GM18870 (cell line): ENCODE measurements around the gene HCFC1.
A peak's percentile ranks its signal among the peaks of the same experiment; 100 is the strongest.

Source experiments
- ATAC-seq: cut with Tn5 transposase; IDR thresholded peaks from one replicate; pipeline ENCODE4 v1.9.1; 2021; ENCODE audit warnings: moderate library complexity; ENCODE audit not compliant: unreplicated experiment

HCFC1 gene

GRCh38 chrX:153944140-153944799 is 27.3 kb downstream of the HCFC1 start, which contains the start of gene RENBP:
TSS of gene RENBP (minus strand) at chrX:153944643. CDS start at chrX:153944610, 33 bp downstream.
- ATAC-seq: no peak

- ATAC-seq: no peak
Measured at GRCh38 chrX:153941336-153942252, 30.0 kb downstream of the HCFC1 start.

GRCh38 chrX:153939573-153939972 is 32.0 kb downstream of the HCFC1 start:
- ATAC-seq: no peak

GRCh38 chrX:153938226-153938786 is 33.3 kb downstream of the HCFC1 start:
- ATAC-seq: no peak

GRCh38 chrX:153937056-153937455 is 34.6 kb downstream of the HCFC1 start:
- no peak for ATAC-seq

GRCh38 chrX:153935326-153935851 is 36.2 kb downstream of the HCFC1 start:
- ATAC-seq: no peak

- peak; percentile 46 for ATAC-seq
Measured at GRCh38 chrX:153934762-153935325, 36.8 kb downstream of the HCFC1 start, which contains the start of gene NAA10. TSS of gene NAA10 (minus strand) at chrX:153935037. CDS start at chrX:153934904, 133 bp downstream.

- ATAC-seq: peak; percentile 21
Measured at GRCh38 chrX:153934148-153934761, 37.4 kb downstream of the HCFC1 start.

GRCh38 chrX:153933748-153934147 is 37.9 kb downstream of the HCFC1 start:
- no peak for ATAC-seq

- no peak for ATAC-seq
Measured at GRCh38 chrX:153932220-153932915, 39.2 kb downstream of the HCFC1 start.

GRCh38 chrX:153931748-153932147 is 39.9 kb downstream of the HCFC1 start:
- ATAC-seq: no peak

- ATAC-seq: no peak
Measured at GRCh38 chrX:153931151-153931550, 40.5 kb downstream of the HCFC1 start.

- no peak for ATAC-seq
Measured at GRCh38 chrX:153930011-153930910, 41.4 kb downstream of the HCFC1 start.

GRCh38 chrX:153929576-153929975 is 42.0 kb downstream of the HCFC1 start:
- no peak for ATAC-seq

GRCh38 chrX:153928846-153929245 is 42.8 kb downstream of the HCFC1 start:
- no peak for ATAC-seq

GRCh38 chrX:153927922-153928760 is 43.5 kb downstream of the HCFC1 start:
- peak; percentile 81 for ATAC-seq

- ATAC-seq: no peak
Measured at GRCh38 chrX:153927672-153927921, 44.0 kb downstream of the HCFC1 start.
